WTC11 (cell line): ENCODE results near the gene APBA1. TPM values are rescaled to one million over a fixed set of nuclear protein-coding genes. Genes with fewer than 3 reads are reported as not detected.
"Not testable (repeated sequence)": the region's sequence is repeated elsewhere in the genome, so short reads cannot be mapped to it uniquely, and the experiment has no call there.

ENCODE experiments used
- ATAC-seq: fragments of 200-7000 bp; cut with Tn5 transposase; 2 replicates; pipeline ENCODE4 v1.10.0; 2021; ENCODE audit warnings: mild to moderate bottlenecking, moderate library complexity
- CTCF ChIA-PET: fragments of 300-600 bp; sonication (Branson Sonifier 250); formaldehyde crosslinking; loops from one replicate; lab custom pipeline; 2021; ENCODE audit warnings: antibody characterized with exemption; lab: Charles Lee
- POLR2A ChIA-PET: fragments of 350-600 bp; sonication (Branson Sonifier 250); formaldehyde crosslinking; loops from one replicate; lab custom pipeline; 2021; ENCODE audit warnings: antibody characterized with exemption; lab: Charles Lee
- DNase-seq: peaks from one replicate; pipeline ENCODE4 v3.0.0; 2021; ENCODE audit warnings: low spot score
- H3K27ac Mint-ChIP-seq: 2 replicates; pipeline ENCODE4 v1.8.0; 2021; ENCODE audit warnings: mixed read lengths
- H3K27me3 Mint-ChIP-seq: 2 replicates; pipeline ENCODE4 v1.8.0; 2021; ENCODE audit warnings: low read depth, mild to moderate bottlenecking, moderate library complexity, mixed read lengths
- H3K36me3 Mint-ChIP-seq: 2 replicates; pipeline ENCODE4 v1.8.0; 2021; ENCODE audit warnings: mixed read lengths
- H3K4me1 Mint-ChIP-seq: 2 replicates; pipeline ENCODE4 v1.8.0; 2022; ENCODE audit warnings: mixed read lengths
- H3K4me3 Mint-ChIP-seq: 2 replicates; pipeline ENCODE4 v1.8.0; 2021; ENCODE audit warnings: mild to moderate bottlenecking, moderate library complexity, mixed read lengths
- H3K9me3 Mint-ChIP-seq: 2 replicates; pipeline ENCODE4 v1.8.0; 2021; ENCODE audit warnings: mixed read lengths
- ATF3 ChIP-seq: sonication (generic); formaldehyde crosslinking; conservative IDR thresholded peaks from 2 replicates; pipeline ENCODE4 v1.8.1; 2022; ENCODE audit warnings: mild to moderate bottlenecking, missing genetic modification reagents
- CDX4 ChIP-seq: fragments of 250-450 bp; sonication (Bioruptor Pico); IDR thresholded peaks from 2 replicates; pipeline ENCODE4 v1.9.0; 2021; ENCODE audit warnings: moderate library complexity, mild to moderate bottlenecking, inconsistent platforms, borderline replicate concordance
- E2F1 ChIP-seq: sonication (generic); formaldehyde crosslinking; IDR thresholded peaks from 2 replicates; pipeline ENCODE4 v1.8.0; 2022; ENCODE audit warnings: mild to moderate bottlenecking, missing genetic modification reagents
- E2F5 ChIP-seq: sonication (generic); formaldehyde crosslinking; IDR thresholded peaks from 2 replicates; pipeline ENCODE4 v1.8.1; 2022; ENCODE audit warnings: mild to moderate bottlenecking, moderate library complexity, missing genetic modification reagents
- ETV6 ChIP-seq: sonication (generic); formaldehyde crosslinking; IDR thresholded peaks from 2 replicates; pipeline ENCODE4 v1.8.1; 2022; ENCODE audit warnings: mild to moderate bottlenecking, missing genetic modification reagents
- FOXP4 ChIP-seq: sonication (generic); formaldehyde crosslinking; IDR thresholded peaks from 2 replicates; pipeline ENCODE4 v1.8.0; 2022; ENCODE audit warnings: mild to moderate bottlenecking, missing genetic modification reagents
- GABPB1 ChIP-seq: sonication (generic); formaldehyde crosslinking; IDR thresholded peaks from 2 replicates; pipeline ENCODE4 v1.8.1; 2023; ENCODE audit warnings: mild to moderate bottlenecking, missing genetic modification reagents
- HMGA2 ChIP-seq: fragments of 250-450 bp; sonication (Bioruptor Pico); IDR thresholded peaks from 2 replicates; pipeline ENCODE4 v1.4.0; 2021; ENCODE audit warnings: mild to moderate bottlenecking, moderate library complexity
- HMGXB4 ChIP-seq: sonication (generic); formaldehyde crosslinking; IDR thresholded peaks from 2 replicates; pipeline ENCODE4 v1.8.1; 2023; ENCODE audit warnings: mild to moderate bottlenecking, moderate library complexity, missing genetic modification reagents
- IRF1 ChIP-seq: sonication (generic); formaldehyde crosslinking; IDR thresholded peaks from 2 replicates; pipeline ENCODE4 v1.8.0; 2023; ENCODE audit warnings: missing genetic modification reagents
- MAX ChIP-seq: sonication (generic); formaldehyde crosslinking; IDR thresholded peaks from 2 replicates; pipeline ENCODE4 v1.8.0; 2022; ENCODE audit warnings: mild to moderate bottlenecking, missing genetic modification reagents
- NR1H2 ChIP-seq: sonication (generic); formaldehyde crosslinking; IDR thresholded peaks from 2 replicates; pipeline ENCODE4 v1.9.0; 2021; ENCODE audit warnings: mild to moderate bottlenecking, moderate library complexity, missing genetic modification reagents
- NR3C1 ChIP-seq: sonication (generic); formaldehyde crosslinking; conservative IDR thresholded peaks from 2 replicates; pipeline ENCODE4 v1.8.1; 2023; ENCODE audit warnings: low read depth, mild to moderate bottlenecking, missing genetic modification reagents
- SMAD3 ChIP-seq: sonication (generic); formaldehyde crosslinking; IDR thresholded peaks from 2 replicates; pipeline ENCODE4 v1.8.0; 2022; ENCODE audit warnings: missing genetic modification reagents, mild to moderate bottlenecking, borderline replicate concordance
- USF1 ChIP-seq: sonication (generic); formaldehyde crosslinking; IDR thresholded peaks from 2 replicates; pipeline ENCODE4 v1.8.0; 2022; ENCODE audit warnings: mild to moderate bottlenecking, missing genetic modification reagents
- ZNF138 ChIP-seq: sonication (generic); formaldehyde crosslinking; conservative IDR thresholded peaks from 2 replicates; pipeline ENCODE4 v1.8.1; 2022; ENCODE audit warnings: mild to moderate bottlenecking, moderate library complexity, missing genetic modification reagents
- ZNF416 ChIP-seq: fragments of 250-450 bp; sonication (Bioruptor Pico); IDR thresholded peaks from 2 replicates; pipeline ENCODE4 v1.9.0; 2021; ENCODE audit warnings: mild to moderate bottlenecking, inconsistent platforms
- ZNF425 ChIP-seq: fragments of 250-450 bp; sonication (Bioruptor Pico); conservative IDR thresholded peaks from 2 replicates; pipeline ENCODE4 v1.9.0; 2021; ENCODE audit warnings: mild to moderate bottlenecking
- total RNA-seq: library from RNA; stranded (reverse); gene quantifications from 3 replicates; pipeline ENCODE4 v1.2.3, GENCODE V29; 2021

Gene APBA1
- total RNA-seq, 1 experiment from 2014 or later, result 0.94 TPM

- TF ChIP-seq MAX (CRISPR knock-in tag), result 0 out of 2 replicates have a peak, but pooled peaks have one; percentile 16
- H3K27me3 Mint-ChIP-seq, H3K4me3 Mint-ChIP-seq, H3K9me3 Mint-ChIP-seq, CTCF ChIA-PET, ATAC-seq, H3K36me3 Mint-ChIP-seq, POLR2A ChIA-PET, DNase-seq: not testable (repeated sequence)
- H3K4me1 Mint-ChIP-seq, result peaks cover 46% of the 10 kb centered on the region
- H3K27ac Mint-ChIP-seq, result peak overlapping the region; percentile 91
Observed at GRCh38 chr9:69409936-69410335, 262.2 kb downstream of the APBA1 start.

GRCh38 chr9:69400470-69400869 lies 271.7 kb downstream of the APBA1 start:
- Mint-ChIP-seq H3K36me3 (peaks cover 12% of the 10 kb centered on the region), H3K27ac (no peak overlapping the region)
- POLR2A ChIA-PET, result no interaction called here
- TF ChIP-seq HMGA2 (CRISPR knock-in tag) (no peak), NR3C1 (CRISPR knock-in tag) (no peak), CDX4 (no peak), ZNF416 (CRISPR knock-in tag) (no peak), E2F5 (no peak), ETV6 (CRISPR knock-in tag) (no peak), SMAD3 (CRISPR knock-in tag) (no peak), GABPB1 (CRISPR knock-in tag) (no peak), IRF1 (CRISPR knock-in tag) (no peak), HMGXB4 (no peak), FOXP4 (CRISPR knock-in tag) (no peak)
- TF ChIP-seq, all 79 proteins: peak for 0
- Mint-ChIP-seq H3K27me3 (no peaks in the 10 kb centered on the region; the same call in 1 of the 2 replicates), H3K4me1 (peaks cover 12% of the 10 kb centered on the region), H3K4me3 (no peak overlapping the region), H3K9me3 (peaks cover 11% of the 10 kb centered on the region)
- no peak for ATAC-seq
- CTCF ChIA-PET, result no interaction called here
- DNase-seq, result no peak

- Mint-ChIP-seq H3K4me3 (no peak overlapping the region), H3K36me3 (peaks cover 14% of the 10 kb centered on the region), H3K27me3 (no peaks in the 10 kb centered on the region; the same call in 1 of the 2 replicates), H3K9me3 (peaks cover 11% of the 10 kb centered on the region), H3K4me1 (no peaks in the 10 kb centered on the region), H3K27ac (no peak overlapping the region; the same call in 1 of the 2 replicates)
- ChIA-PET POLR2A (interaction anchor here (0.8 kb wide), 1 partner anchor 174 kb away, joined by 3 read pairs; no protein-coding TSS in a partner anchor), CTCF (interaction anchor here (0.8 to 1.5 kb wide), 4 partner anchors 25 to 174 kb away, joined by 3 to 5 read pairs (median 4); no protein-coding TSS in a partner anchor)
- DNase-seq (no peak), ATAC-seq (no peak)
- TF ChIP-seq NR1H2 (CRISPR knock-in tag) (no peak), ZNF138 (CRISPR knock-in tag) (no peak), ZNF425 (CRISPR knock-in tag) (no peak), CDX4 (no peak), USF1 (CRISPR knock-in tag) (no peak), ATF3 (CRISPR knock-in tag) (no peak), E2F1 (CRISPR knock-in tag) (no peak)
Observed at GRCh38 chr9:69397384-69398214, 274.6 kb downstream of the APBA1 start.
